CD4-positive, alpha-beta T cell treated with Interleukin-12 subunit alpha and Interleukin-12 subunit beta, for 1 hour (primary cell): ENCODE data around the gene POLE.

Experiments
- DNase-seq: peaks from one replicate; pipeline ENCODE4 v3.0.0-alpha.2; 2020

Gene POLE

DNA sequence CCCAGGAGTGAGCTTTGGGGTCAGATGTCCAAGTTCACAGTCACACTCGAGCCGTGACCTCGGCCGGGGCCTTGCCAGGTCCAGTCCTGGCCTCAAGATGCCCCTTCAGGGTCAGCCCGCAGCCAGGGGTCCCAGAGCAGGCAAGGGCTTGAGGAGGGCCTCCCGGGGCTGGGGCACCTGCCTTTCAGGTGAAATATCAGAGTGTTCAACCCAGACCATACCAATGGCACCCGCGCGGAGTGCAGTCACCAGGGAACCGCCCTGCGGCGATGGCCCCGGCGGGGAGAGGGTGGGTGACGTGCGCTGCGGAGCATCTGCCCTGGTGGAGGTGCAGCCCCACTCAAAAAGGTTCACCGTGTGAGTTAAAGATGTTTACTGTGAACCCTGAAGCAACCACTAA lies 93.6 kb downstream of the POLE start:
- DNase-seq: no peak

DNA sequence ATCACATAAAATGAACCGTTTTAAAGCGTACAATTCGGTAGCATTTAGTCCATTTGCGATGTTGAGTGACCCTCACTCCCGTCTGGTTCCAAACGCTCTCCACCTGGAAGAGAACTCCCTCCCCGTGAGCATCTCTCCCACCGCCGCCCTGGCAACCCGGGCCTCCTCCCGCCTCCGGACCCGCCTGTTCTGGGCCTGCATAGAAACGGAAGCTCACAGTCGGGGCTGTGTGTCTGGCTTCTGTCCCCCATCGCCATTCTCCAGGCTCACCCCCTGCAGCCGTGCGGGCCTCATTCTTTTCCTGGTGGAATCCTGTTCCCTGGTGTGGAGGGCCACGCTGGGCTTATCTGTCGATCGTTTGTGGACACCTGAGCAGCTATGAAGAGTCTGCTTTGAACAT lies 94.1 kb downstream of the POLE start:
- no peak for DNase-seq

DNA sequence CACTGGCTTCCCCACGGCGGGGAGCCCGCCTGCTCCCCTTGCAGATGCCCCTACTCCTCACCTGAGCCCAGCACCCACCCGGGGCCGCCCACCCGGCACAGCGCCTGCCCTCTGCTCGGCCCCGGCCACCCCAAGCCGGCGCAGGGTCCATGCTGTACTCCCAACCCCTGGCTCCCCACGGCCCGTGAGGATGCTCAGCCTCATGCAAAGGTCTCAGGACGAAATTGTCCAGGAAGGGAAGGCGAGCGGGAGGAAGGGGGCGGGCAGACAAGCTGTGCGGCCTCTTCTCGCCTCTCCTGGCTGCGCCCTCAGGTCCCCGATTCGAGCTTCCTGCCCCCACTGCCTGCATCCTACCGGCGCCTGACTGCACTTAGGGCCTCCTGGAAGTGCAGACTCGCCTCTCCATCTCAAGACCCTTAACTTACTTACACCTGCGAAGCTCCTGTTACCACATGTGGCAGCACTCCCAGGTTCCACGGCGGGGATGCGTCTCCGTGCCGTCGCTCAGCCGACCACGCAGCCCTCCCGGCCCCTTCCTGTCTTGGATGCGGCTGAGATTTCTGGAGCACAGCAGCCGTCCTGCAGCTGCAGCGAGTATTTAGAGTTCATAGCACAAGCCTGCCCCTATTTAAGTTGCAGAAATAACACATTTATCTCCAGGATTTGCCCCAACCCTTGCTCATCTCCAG lies 94.7 kb downstream of the POLE start:
- DNase-seq: no peak

DNA sequence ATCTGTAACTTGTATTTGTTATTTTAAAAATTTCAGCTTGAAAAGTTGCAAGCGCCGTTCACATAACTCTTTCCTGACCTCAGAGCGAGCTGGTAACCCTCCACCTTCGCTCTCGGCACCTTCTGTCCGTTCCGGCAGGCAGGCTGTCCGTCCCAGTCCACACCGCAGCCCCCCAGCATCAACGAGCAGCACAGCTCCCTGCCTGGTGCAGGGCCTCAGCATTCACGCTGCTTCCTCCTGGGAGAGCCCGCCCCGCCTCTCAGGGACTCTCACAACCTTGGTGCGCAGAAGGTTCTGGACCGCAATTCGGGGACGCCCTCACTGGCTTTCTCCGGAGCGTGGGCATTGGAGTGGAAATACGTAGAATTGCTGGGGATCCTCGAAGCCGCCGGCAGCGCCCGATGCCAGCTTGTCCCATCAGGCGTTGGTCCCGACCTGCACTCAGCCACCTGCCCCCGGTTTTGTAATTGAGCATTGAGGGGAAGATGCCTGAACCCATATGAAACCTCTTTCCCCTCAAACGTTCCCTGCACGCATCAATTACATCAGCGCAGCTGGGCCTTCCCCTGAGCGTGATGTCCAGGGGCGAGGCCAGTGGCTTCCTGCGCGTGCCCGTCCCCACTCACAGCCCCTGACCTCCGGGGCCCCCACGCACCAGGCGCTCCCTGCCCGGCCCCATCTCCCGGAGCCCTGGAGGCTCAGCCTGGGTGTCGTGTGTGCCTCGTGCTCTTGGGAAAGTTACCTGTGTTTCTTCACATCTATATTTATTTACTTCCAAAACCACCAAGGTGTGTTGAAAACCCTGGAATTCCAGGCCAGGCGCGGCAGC lies 95.8 kb downstream of the POLE start:
- DNase-seq: no peak

DNA sequence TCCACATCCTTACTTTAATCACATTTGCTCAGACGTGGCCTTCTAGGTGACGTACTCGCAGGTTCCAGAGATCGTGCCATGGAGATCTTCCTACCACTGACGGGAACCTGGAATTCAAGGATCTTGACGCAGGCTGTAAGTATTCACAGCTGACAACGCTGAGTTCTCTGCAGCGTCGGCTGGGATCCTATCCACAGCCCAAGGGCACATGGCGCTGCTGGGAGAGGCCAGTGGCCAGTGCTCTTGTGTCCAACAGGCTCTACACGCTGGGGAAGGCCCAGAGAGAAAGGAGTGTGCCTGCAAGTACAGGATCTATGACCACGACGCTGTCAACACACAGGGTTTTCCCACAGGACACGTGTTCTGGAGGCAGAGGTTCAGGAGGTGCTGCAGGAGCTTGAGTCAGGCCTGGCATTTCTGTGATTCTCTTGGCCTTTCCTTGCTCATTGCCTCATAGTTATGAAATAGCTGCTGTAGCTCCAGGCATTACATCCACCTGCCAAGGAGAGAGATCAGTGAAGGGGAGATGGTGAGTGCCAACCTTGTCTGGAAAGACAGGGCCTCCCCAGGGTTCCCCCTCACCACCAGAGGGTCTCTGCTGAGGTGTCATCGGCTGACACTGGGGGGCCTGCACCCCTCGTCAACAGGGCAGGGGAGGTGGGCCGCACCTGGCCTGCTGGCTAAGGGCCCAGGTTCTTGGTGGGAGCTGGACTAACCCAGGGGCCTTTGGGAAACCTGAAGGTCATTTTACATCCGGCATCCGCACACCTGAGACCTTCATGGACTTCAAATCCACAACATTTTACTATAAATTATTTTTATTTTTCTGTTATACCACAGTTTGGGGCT lies 98.1 kb downstream of the POLE start:
- no peak for DNase-seq

DNA sequence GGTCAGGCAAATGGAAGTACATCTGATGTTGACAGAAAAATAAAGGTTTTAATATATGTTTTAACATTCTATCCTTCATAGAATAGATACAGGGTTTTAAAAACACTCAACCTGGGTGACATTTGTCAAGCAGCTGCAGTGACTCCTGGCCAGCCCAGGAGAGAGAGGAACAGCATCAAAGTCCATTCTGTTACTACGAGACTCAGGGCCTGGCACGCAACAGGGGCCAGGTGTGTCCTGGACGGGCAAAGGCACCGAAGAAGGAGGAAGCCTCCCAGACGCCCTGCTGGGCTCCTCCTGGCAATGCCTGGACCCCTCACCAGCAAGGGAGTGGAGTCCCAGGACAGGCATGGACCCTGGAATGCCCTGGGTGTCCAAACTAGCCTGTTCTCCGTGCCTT lies 98.8 kb downstream of the POLE start:
- no peak for DNase-seq

DNA sequence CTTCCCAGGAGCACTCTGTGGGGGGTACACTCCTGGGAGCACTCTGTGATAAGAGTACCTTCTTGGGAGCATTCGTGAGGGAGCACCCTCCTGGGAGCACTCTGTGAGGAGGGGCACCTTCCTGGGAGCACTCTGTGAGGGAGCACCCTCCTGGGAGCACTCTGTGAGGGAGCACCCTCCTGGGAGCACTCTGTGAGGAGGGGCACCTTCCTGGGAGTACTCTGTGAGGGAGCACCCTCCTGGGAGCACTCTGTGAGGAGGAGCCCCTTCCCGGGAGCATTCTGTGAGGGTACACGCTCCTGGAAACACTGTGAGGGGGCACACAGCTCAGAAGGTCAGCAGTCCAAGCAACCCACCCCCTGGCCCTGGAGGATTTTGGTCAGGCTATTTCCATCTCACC lies 99.4 kb downstream of the POLE start:
- no peak for DNase-seq

DNA sequence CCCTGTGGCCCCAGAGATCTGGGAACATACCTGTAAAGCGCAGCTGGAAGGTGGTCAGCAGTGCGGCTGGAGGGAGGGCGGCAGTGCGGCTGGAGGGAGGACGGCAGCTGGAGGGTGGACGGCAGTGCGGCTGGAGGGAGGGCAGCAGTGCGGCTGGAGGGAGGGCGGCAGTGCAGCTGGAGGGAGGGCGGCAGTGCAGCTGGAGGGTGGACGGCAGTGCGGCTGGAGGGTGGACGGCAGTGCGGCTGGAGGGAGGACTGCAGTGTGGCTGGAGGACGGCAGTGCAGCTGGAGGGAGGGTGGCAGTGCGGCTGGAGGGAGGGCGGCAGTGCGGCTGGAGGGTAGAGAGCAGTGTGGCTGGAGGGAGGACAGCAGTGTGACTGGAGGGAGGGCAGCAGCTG lies 100.2 kb downstream of the POLE start:
- no peak for DNase-seq

DNA sequence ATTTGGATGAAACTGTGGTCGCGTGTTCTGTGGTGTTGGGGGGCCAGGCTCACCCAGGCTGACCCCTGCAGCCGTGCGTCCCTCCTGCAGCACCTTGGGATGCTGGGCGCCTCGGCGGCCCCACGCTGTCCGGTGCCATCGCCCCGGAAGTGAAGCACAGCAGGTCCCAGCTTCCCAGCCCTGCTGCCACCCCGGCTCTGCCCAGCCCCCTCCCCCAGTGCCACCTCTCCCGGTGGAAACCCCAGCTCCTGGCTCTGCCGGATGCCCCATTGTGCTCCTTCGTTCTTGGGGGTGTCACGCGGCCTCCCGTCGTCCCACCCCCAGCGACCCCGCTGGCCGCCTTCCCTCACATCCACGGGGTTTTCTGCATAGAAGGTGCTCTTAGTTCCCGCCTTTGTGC lies 102.0 kb downstream of the POLE start:
- DNase-seq: no peak

DNA sequence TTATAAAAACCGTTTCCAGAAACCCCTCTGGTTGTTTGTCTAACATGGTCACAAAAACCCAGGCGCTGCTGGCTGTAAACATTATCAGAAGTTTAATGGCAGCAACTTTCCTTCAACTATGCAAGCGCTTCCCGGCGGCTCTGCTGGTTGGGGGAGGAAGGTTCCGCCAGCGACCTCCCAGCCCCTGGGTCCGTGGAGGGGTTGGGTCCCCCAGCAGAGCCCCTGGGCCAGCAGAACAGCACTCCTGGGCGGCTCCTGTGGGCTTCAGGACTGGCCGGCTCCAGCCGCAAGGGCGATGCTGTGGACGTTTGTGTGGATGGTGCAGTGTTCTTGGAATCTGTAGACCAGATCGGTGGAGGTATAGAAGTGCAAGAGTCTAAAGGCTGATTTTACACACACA lies 102.7 kb downstream of the POLE start:
- no peak for DNase-seq

DNA sequence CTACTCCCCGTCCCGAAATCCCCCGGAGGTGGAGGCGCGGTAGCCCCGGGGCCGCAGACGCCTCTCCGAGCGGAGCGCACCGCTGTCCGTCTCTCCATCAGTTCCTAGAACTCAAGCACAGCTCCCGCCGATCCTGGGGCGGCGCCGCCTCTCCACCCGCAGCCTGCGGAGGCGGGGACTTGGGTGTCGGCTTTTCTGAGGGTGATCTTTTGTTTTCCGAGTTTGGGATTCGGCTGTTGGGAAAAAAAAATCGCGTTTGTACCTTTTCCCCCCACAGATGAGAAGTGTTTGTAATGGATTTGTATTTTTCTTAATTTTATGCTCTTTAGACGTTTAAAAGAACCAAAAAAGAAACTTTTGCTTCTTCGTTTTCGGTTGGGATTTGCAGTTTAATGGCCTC lies 103.4 kb downstream of the POLE start:
- no peak for DNase-seq

DNA sequence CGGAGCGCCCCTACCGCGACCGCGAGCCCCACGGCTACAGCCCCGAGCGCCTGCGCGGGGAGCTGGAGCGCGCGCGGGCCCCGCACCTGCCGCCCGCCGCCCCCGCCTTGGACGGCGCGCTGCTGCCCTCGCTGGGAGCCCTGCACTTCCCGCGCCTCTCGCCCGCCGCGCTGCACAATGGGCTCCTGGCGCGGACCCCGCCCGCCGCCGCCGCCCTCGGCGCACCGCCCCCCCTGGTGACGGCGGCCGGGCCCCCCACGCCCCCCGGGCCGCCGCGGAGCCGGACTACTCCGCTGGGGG lies 103.8 kb downstream of the POLE start:
- no peak for DNase-seq

DNA sequence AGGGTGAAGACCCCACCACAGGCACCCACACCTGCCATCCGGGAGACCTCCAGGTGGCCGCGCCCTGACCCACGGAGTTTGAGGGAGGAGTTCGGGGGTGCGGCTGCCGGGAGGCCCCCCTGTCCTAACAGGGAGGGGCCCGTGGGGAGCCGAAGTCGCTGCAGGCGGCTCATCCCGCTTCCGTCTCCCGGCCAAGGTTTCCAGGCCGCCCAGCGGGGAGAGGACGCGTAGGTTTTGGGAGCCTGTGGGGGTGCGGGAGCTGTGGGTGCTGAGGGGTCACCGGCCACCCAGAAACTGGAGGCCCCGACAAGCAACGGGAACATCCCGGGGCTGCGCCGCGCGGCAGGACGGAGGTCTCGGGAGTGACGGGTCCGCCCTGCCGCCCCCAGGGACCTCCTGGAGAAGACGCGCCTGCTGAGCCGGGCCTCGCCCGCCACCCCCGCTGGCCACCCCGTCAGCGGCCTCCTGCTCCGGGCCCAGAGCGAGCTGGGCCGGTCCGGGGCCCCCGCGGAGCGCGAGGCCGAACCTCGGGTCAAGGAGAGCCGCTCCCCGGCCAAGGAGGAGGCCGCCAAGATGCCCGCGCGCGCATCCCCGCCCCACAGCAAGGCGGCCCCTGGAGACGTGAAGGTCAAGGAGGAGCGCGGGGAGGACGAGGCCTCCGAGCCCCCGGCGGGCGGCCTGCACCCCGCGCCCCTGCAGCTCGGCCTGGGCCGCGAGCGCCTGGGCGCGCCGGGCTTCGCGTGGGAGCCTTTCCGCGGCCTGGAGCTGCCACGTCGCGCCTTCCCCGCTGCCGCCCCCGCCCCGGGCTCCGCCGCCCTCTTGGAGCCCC lies 104.3 kb downstream of the POLE start:
- DNase-seq: no peak

DNA sequence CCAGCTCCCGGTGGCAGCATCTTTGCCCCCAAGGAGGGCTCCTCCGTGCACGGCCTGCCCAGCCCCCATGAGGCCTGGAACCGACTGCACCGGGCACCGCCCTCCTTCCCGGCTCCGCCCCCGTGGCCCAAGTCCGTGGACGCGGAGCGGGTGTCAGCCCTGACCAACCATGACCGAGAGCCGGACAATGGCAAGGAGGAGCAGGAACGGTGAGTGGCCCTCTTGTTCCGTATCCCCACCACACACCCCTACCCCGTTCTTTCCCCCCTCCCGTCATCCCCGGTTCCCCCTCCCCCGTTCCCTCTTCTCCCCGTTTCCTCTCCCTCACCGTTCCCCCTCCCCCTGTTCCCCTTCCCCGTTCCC lies 105.1 kb downstream of the POLE start:
- no peak for DNase-seq

DNA sequence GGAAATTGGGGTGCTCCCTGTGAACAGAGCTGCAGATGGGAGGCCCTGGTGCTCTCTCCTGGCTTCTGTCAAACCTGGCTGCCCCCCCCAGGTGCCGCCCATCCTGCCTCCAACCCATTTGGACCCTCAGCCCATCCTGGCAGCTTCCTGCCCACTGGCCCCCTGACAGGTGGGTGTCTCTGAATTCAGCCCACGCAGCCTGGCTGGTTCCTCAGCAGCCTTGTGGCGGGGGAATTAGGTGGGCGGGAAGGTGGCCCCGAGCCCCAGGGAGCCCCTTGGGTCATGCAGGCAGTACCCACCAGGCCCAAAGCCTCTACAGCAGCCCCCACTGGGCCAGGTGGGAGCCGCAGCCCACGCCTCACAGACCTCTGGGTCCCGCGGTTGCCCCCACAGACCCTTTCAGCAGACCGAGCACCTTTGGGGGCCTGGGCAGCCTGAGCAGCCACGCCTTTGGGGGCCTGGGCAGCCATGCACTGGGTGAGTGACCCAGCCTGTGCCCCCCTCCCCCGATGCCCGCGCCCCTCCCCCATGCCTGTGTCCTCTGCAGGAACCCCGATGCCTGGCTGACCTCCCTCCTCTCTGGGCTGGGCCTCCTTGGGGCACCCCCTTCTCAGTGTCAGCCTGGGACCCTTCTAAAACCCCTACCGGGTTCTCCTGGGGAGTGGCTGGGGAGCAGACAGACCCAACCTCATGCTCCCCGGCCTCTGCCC lies 105.6 kb downstream of the POLE start:
- no peak for DNase-seq

DNA sequence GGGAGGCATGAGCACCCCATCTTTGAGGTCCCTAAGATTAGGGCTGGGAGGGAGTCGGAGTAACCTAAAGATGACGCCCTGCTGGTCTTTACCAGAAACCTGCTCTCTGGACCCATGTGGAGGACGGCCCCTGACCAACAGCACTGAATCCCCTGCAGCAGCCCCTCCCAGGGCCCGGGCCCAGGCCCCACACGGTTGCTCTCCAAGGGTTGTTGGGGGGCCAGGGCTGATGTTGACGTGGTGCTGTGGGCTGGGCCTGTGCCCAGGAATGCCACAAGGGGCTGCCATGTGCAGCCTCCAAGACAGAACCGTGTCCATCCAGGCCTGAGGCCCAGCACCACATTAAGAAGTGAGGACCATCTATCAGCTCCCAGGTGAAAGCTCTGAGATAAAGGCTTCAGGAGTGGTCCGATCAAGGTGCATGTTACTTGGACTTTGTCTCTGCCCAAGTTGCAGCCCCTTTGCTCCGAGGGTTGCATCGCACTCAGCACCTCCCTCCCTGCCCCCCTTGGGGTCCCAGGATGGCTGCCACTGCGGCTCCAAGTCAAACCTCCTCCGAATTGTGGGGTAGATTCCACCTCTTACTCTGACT lies 106.3 kb downstream of the POLE start:
- DNase-seq: no peak

DNA sequence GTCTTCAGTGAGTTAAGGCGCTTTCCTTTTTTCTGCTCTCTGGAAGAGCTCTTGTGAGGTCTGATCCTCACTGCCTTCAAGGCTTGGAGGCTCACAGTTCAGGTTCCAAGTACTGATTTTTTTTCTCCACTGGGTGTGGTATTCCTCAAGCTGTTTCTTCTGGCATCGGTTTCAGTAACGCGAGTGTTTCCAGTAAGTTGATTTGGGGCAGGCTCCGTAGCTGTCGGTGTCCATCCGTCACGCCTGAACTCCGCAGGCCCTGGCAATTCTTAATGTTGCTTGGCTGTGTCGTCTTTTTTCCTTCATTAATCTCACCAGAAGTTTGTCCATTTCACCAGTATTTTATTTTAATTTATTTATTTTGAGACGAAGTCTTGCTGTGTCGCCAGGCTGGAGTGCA lies 107.4 kb downstream of the POLE start:
- no peak for DNase-seq

DNA sequence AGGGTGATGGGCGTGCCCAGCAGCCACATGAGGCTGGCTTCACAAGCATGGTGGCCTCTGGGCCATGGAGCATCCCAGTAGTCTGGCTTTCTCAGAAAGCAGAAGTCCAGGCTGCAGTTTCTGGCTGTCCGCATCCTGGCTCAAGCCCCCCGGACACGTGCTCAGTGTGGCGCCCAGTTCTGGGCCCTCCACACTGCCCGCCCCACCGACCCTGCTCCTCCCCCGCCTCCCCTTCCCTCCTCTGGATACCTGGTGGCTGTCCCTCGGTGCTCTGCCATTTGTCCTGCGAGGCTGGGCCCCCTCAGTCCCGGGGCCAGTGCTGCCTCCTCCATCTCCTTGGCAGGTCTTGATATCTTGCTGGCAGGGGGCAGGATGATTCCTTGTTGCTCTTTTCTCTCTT lies 108.3 kb downstream of the POLE start:
- DNase-seq: no peak

DNA sequence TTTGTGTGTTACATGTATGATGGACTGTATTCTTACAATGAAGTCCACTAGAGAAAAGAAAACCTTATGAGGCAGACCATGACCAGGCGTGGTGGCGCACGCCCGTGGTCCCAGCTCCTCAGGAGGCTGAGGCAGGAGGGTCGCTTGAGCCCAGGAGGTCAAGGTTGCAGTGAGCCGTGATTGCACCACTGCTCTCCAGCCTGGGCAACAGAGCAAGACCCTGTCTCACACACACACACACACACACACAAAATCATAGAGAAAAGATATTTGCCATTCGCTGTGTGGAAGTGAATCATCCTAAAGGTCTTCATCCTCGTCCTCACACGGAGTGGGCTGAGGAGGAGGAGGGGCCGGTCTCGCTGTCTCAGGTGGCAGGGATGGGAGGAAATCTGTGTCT lies 109.0 kb downstream of the POLE start:
- DNase-seq: no peak

DNA sequence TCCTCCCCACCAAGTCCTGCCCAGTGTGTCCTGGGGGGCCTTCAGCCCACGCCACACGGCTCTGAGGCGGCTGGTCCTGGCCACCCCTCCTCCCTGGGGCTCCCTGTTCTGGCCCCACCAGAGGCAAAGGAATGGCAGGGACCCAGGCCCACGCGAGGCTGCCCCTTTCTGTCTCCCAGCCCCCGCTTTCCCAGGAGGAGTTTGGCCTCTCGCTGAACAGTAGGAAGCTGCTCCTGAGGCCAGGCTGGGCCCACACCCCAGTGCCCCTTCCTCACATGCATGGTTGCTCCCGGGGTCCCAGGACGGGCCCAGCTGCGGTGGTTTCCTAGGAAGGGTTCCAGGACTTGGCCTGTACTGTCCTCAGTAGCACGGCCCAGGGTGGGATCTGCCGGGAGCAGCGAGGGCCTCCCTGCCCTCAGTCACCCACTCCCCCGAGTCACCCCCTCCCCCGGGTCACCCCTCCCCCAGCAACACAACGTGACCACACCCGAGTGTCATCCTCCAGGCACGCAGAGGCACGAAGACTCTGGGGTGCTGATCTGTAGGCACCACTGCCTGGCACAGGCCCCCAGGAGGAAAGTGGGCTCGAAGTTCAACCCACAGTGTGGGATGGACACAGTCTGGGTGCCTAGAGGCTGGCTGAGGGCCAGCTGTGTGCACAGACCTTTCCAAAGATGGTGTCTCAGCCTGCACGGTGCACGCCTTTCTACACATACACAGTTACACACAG lies 109.8 kb downstream of the POLE start:
- DNase-seq: no peak

DNA sequence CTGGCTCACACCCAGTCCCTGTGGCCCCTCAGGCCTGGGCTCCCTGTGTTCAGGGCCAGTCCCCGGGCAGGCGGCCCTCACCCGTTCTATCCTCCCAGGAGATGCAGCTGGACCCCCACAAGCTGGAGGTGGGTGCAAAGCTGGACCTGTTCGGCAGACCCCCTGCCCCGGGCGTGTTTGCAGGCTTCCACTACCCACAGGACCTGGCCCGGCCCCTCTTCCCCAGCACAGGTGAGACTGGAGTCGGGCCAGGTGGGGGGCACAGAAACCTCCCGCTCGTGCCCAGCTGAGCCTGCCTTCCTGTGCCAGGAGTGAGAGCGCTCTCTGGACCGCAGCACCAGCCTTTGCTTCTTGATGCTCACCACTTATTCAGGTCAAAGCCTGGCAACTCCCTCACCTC lies 110.4 kb downstream of the POLE start:
- DNase-seq: no peak
